HG03066 (cell line): Measurements from ENCODE around the gene RNF215.
"Not testable (repeated sequence)": the region's sequence is repeated elsewhere in the genome, so short reads cannot be mapped to it uniquely, and the experiment has no call there.

Source experiments
- ATAC-seq: cut with Tn5 transposase; IDR thresholded peaks from one replicate; pipeline ENCODE4 v1.9.1; 2021; ENCODE audit warnings: low read depth; ENCODE audit not compliant: unreplicated experiment

The RNF215 gene

DNA sequence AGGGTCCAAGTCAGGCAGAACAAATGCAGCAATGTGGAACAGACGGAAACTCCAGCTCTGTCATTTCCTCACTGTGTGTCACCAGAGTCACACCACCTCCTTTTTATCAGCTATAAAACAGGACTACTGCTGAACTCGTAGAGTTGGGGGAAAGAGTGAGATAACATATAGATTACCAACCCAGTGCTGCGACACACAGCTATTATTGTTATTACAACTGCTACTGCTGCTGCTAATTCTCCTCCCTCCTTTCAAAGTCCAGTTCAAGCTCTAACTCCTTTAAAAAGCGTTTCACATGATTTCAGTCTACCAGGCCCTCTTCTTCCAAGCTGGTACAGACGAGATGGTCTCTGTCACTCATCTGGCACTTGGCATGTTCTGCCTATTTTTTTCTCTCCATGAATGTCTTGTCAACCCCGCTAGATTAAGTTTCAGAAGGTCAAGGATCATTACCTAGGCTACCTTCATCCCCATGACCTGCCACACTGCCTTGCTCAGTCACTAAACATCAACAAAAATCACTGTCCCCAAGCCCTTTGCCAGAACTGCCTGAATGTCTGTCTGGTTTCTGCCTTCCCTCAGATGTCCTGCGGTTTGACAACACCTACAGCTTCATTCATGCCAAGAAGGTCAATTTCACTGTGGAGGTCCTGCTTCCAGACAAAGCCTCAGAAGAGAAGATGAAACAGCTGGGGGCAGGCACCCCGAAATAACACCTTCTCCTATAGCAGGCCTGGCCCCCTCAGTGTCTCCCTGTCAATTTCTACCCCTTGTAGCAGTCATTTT lies 34.7 kb upstream of the RNF215 start:
- no peak for ATAC-seq

DNA sequence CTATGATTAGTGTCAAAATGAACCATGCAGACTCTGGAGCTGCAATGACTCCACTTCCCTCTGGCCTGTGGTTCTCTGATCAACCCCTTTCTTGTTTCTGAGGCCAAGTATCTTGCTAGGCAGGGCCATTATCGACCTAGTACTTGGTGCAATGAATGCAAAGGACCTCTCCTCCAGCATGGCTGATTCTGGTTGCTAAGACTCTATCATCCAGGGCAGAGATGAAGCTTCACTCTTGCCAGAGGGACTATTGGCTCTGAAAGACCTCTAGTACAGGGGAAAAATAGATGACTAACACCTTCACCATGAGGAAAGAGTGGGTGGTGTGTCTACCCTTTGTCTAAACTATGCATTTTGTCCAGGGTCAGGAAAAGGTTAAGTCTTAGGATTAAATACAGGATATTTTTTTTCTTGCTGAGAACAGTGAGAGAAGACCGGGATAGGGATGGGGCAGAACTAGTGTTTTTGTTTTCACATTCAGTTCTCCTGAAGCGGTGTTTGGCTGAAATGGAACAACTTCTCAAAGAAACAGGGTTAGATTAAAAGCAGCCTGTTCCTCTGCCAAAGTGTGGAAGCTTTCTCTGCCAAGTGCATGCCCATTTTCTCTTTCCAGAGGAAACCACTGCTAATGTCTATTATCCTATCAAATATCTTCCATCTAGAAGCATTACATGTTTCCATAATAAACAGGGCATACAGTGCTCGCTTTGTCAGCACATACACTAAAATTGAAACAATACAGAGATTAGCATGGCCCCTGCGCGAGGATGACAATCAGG lies 33.3 kb upstream of the RNF215 start:
- no peak for ATAC-seq

DNA sequence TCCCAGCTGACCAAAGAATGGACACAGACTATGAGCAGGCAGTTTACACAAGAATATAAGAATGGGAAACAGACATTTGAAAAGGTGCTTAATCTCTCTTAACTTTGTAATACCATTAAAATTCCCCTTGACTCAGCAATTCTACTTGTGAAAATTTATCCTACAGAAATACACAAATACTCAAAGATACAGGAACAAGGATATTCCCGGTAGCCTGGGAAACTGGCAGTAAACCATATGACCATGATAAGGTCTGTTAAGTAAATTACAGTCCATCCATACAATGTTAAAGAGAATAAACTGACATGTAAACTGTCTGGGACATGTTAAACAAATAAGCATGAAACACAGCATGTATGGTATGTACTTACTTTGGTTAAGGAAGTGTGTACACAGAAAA lies 29.6 kb upstream of the RNF215 start:
- ATAC-seq = no peak

DNA sequence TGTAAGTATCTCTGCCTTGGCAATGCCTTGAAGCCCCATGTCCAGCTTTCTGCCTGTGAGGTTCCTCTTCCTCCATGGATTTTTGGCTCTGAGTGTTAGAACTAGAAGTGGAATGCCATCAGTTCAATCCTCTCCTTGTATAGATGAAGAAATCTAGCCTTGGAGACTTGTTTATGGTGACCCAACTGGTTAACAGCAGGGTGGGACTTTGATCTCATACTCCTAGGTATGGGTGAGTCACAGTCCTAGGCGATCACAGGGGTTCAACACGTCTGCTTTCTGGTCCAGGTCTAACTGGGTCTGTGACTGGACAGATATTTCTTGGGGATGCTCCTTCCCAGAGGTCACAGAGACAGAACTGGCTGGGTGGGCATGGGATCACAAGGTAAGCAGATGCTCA lies 29.2 kb upstream of the RNF215 start:
- ATAC-seq = no peak

DNA sequence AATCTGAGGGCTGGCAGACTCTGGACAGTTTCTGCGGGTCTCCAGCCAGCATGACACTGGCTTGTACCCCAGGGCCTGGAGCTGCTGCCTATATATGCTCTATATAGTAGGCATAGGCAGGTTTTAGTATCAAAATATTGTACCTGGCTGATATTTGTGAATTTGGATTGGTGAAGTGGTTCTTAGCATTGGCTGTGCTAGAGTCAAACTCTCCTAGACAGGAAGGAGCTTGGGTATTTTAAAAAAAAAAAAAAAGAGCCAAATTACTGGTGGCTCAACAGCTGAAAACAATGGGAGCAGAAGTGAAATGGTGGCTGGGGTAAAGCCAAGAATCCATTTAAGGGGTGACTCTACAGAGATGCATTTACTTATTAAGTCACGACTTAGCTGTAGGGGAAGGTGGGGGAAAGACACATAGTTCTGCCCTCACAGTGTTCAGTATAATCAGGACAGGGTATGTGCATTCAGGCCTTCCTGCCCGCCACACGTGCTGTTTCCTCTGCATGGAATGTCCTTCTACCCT lies 27.4 kb upstream of the RNF215 start:
- ATAC-seq = no peak

DNA sequence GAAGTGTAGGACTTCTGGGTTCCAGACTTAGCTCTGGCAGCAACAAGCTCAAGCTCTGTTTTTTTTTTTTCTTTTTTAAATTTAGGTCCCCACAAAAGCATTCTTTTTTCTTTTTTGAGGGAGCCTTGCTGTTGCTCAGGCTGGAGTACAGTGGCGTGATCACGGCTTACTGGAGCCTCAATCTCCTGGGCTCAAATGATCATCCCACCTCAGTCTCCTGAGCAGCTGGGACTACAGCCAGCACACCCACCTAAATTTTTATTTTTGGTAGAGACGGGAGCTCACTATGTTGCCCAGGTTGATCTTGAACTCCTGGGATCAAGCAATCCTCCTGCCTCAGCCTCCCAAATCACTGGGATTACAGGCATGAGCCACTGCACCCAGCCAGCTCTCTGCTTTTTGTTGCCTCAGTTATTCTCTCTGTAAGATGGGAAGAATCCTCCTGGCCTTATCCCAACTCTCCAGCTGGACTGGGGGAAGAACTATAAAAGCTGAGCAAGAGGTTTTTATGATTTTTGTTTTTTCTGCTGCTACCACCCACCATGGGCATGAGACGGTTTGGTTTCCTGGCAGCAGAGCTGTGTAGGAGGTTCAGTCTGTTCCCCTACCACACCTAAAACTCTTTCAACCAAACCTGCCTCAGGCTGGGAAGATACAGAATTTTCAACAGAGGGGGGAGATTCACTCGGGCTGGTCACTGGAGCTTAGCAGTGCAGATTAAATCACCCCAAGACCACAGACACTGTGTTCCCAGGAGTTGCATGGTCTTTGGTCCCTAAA lies 26.7 kb upstream of the RNF215 start:
- ATAC-seq = no peak

DNA sequence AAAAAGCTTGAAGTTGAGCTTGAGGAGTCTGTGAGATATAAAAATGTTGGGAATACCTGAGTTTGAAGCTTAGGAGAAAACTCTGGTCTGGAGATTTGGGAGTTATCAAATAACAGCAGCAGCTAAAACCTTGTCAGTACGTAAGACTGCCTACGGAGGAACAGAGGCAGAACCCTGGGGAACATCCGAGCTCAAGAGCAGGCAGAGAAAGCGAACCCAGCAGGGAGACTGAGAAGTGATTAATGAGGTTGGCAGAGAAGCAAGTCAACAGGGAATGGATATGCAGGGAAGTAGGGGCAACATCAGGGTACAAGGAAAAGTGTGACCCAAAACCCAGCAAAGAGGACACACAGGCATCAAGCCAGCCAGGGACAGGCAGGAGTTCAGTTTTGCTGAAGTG lies 25.8 kb upstream of the RNF215 start:
- no peak for ATAC-seq

DNA sequence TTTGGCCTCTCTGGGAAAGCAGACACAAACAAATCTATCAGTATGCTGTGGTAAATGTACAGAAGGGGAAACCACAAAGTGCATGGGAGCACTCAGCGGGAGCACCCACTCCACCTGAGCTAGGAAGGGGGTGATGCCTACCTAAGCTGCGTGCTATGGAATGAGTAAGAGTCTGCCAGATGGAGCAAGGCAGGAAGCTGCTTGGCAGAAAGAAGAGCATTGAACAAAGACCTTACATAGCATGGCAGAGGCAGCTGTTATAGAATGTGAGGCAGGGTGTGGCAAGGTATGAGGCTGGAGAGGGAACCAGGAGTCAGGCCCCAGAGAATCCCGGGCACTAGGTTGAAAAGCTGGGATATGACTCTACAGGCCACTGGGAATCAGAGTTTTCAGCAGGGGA lies 24.6 kb upstream of the RNF215 start:
- ATAC-seq = no peak

DNA sequence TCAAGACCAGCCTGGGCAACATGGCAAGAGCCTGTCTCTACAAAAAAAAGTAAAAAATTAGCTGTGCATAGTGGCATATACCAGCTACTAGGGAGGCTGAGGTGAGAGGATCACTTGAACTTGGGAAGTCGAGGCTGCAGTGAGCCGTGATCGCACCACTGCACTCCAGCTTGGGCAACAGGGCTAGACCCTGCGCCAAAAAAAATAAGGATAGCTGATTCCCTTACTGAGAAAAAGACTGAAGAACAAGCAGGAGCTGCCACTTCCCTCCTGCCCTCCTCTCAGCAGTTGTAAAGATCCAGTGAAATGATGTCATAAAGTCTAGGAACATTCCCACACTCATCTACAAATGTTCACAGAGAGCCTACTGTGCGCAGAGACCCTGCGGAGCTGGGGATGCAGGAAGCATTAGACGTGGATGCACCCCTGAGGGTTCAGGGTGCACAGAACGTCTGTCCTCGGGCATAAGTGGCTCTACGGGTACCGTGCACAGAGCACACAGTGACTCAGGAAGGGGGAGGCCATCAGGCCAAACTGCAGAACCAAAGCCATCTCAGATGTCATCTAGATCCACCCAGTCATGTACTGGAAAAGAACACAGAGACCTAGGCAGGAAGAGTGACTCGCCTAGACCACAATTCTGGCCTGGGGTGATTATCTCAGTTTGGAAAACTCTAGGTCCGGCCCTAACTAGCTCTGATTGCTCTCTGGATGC lies 21.3 kb upstream of the RNF215 start:
- no peak for ATAC-seq

DNA sequence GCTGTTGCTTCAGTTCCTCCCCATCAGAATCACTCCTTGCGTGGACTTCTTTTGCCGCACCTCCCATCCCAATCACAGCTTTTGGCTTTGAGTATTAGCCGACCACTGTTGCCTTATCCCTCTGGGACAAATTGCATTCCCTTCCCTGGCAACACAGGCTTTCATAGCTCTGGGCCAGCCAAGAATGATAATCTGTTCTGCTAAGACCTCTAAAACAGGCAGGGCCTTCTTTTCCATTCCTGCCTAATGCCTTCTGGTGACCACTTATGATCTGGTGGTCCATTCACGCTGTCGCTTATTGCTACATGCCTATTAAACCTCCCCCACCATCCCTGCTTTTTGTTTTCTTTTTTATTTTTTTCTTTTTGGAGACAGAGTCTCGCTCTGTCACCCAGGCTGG lies 19.2 kb upstream of the RNF215 start:
- ATAC-seq = no peak

DNA sequence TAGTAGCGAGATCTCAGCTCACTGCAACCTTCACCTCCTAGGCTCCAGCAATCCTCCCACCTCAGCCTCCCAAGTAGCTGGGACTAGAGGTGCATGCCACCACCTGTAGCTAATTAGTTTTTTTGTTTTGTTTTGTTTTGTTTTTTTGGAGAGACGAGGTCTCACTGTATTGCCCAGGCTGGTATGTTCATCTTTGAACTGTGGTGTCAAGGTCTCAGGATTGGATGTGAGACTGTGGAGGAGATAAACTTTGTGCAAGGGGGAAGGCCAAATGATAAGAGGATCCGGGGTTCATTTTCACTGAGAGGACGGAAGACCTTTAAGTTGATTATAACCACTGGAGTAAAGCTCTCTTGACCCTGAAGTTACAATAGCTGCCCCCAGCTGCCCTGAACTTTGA lies 18.5 kb upstream of the RNF215 start:
- no peak for ATAC-seq

DNA sequence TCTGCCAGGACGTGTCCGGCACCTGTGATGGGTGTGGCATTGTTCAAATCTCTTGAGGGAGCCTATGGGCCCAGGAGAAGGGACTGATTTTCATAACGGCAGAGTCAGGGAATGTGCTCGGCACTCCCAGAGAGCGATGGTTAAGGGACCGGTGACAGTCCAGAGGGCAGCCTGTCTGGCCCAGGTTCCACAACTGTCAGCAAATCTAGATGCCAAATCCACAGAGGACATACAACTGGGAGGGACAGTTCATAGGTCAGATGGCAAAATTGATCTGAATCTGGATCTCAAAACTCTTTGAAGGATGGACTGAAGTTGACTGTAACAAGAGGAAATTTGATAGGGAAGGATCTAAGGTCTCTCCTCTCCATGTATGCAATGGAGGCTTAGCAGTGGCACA lies 17.1 kb upstream of the RNF215 start:
- no peak for ATAC-seq

DNA sequence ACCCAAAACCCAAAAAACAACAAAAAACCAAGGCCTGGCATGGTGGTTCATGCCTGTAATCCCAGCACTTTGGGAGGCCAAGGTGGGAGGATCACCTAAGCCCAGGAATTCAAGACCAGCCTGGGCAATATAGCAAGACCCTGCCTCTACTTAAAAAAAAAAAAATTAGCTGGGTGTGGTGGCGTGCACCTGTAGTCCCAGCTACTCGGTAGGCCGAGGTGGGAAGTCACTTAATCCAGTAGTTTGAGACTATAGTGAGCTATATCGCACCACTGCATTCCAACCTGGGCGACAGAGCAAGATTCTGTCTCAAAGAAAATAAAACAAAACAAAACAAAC lies 15.5 kb upstream of the RNF215 start:
- not testable (repeated sequence) for ATAC-seq

DNA sequence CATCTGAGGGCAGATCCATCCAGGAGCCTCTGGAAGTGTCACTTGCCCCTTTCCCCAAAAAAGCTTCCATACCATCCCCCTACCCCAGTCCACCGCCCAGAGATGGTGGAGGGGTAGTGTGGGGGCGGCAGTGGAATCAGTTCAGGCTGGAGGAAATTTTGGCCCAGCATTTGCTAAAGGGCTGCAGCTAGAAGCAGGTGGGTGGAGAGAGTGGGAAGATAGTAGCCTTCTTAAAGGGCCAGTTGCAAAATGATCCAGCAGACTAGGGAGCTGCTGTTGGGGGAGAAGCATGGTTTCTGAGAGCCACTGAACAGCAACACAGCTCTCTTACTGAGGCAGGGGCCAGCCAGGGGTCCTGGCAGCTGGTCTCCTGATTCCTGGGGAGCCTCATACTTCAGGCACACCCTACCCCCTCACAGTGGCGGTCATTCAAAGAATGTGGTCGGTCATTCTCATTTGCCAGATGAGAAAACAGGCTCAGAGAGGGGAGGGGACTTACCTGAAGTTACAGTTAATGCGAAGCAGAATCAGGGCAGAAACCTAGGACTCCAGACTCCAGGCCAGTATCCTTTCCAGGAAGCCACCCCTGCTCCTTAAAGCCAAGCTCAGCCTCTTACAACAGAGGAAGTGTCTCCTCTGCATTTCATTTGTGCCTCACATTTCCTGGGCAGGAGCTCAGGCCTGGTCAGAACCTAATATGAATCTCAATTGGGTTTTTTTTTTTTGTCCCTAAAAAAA lies 15.0 kb upstream of the RNF215 start:
- ATAC-seq = no peak

DNA sequence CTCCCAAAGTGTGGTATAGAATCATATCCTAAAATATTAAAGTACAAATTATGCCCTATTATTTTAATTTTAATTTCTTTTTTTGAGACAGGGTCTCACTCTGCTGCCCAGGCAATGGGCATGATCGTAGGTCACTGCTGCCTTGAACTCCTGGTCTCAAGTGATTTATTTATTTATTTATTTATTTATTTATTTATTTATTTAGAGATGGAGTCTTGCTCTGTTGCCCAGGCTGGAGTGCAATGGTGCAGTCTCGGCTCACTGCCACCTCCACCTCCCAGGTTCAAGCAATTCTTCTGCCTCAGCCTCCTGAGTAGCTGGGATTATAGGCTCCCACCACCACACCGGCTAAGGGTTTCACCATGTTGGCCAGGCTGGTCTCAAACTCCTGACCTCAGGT lies 13.8 kb upstream of the RNF215 start:
- not testable (repeated sequence) for ATAC-seq

DNA sequence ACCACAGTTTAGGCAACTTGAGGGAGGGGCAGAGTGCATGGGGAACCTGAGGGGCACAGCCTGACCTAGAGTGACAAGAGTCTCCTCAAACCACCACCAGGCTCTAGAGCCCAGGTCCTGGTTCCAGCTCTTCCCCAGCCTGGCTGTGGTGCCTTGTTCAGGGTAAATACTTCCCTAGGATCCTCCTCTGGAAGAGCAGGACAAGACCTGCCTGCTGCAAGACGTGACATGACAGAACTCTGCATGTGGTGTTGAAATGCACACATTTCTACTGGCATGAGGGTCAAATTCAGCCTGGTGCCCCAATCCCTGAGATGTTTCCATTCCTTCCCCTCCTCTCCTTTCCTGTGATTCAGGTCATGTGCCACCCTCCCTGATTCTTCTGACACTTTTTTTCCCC lies 12.9 kb upstream of the RNF215 start:
- no peak for ATAC-seq

DNA sequence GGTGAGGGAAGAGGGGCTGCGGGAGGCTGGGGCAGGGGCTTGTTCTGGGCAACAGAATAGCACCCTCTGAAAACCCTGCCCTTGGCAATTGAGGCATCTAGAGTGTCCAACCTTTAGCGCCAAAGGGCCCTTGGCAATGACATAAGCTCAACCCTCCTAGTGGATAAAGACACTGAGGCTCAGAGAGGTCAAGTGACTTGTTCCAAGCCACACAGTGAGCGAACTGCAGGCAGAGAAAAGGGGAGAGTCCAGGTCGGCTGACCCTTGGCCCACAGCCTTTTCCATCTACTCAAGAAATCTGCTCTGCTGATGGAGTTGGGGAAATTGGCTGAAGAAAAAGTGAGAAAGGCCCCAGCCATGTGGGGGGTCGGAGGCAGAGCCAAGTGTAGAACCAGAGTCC lies 12.5 kb upstream of the RNF215 start:
- no peak for ATAC-seq

DNA sequence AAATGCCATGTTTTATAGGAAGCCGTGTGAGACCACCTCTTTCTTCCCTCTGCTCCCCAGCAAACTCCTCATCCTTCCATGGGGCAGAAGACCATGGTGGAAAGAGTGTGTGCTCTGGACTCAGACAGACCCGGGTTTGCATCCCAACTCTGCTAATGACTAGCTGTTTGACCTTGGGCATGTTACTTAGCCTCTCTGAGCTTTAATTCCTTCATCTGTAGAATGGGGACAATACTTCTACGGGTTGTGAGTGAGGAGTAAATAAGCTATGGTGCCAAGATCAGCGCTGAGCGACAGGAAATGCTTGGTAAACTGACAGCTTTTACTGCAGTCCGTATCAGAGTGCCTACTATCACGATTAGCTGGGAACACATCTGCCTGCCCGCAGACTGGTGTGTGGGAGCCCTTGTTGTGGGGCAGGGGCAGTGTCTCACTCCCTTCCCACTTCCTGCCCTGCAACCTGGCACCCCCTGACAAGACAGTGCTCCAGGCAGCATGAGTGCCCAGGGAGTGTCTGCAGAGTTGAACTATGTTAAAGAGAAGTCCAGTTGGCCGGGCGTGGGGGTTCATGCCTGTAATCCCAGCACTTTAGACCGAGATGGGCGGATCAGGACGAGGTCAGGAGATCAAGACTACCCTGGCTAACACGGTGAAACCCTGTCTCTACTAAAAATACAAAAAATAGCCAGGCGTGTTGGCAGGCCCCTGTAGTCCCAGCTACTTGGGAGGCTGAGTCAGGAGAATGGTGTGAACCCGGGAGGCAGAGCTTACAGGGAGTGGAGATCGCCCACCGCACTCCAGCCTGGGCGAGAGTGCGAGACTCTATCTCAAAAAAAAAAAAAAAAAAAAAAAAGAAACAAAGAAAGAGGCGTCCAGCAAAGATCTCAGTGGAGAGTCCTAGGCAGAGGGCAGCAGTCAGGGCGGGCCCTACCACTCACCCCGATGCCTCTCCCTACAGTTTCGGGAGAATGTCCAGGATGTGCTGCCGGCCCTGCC lies 11.8 kb upstream of the RNF215 start:
- no peak for ATAC-seq
